Smooth muscle cell (in vitro differentiated cells): ENCODE measurements around the gene APOL5. TPM values are rescaled to one million over a fixed set of nuclear protein-coding genes. Genes with fewer than 3 reads are reported as not detected.

Experiments used
- DNase-seq: peaks from one replicate; lab custom pipeline; 2025; ENCODE audit not compliant: unreplicated experiment; lab: John Stamatoyannopoulos, UW
- H2AFZ ChIP-seq: fragments of 200-600 bp; sonication (generic); 2 replicates; pipeline ENCODE4 v1.6.0; 2016; ENCODE audit warnings: antibody characterized with exemption, low read depth, mild to moderate bottlenecking
- H3F3A ChIP-seq: fragments of 200-600 bp; sonication (generic); 2 replicates; pipeline ENCODE4 v1.6.0; 2017; ENCODE audit warnings: antibody characterized with exemption, low read depth
- H3K27ac ChIP-seq: fragments of 200-600 bp; sonication (generic); 2 replicates; pipeline ENCODE4 v1.5.1; 2016; ENCODE audit warnings: low read depth, mild to moderate bottlenecking
- H3K27me3 ChIP-seq: fragments of 200-600 bp; sonication (generic); 2 replicates; pipeline ENCODE4 v1.6.1; 2016; ENCODE audit warnings: low read depth, mild to moderate bottlenecking
- H3K36me3 ChIP-seq: fragments of 200-600 bp; sonication (generic); 2 replicates; pipeline ENCODE4 v1.5.1; 2016; ENCODE audit warnings: low read depth
- H3K4me1 ChIP-seq: fragments of 200-600 bp; sonication (generic); 2 replicates; pipeline ENCODE4 v1.5.1; 2016; ENCODE audit warnings: low read depth
- H3K4me2 ChIP-seq: fragments of 200-600 bp; sonication (generic); 2 replicates; pipeline ENCODE4 v1.6.0; 2016; ENCODE audit warnings: mild to moderate bottlenecking
- H3K4me3 ChIP-seq: fragments of 200-600 bp; sonication (generic); 2 replicates; pipeline ENCODE4 v1.5.1; 2016; ENCODE audit warnings: mild to moderate bottlenecking
- H3K79me2 ChIP-seq: fragments of 200-600 bp; sonication (generic); 2 replicates; pipeline ENCODE4 v1.6.0; 2016; ENCODE audit warnings: low read depth, mild to moderate bottlenecking
- H3K9ac ChIP-seq: fragments of 200-600 bp; sonication (generic); 2 replicates; pipeline ENCODE4 v1.6.0; 2016; ENCODE audit warnings: low read depth
- H3K9me3 ChIP-seq: fragments of 200-600 bp; sonication (generic); replicated peaks from 2 replicates; pipeline ENCODE4 v1.5.1; 2016; ENCODE audit warnings: low read depth
- H4K20me1 ChIP-seq: fragments of 200-600 bp; sonication (generic); 2 replicates; pipeline ENCODE4 v1.6.0; 2016; ENCODE audit warnings: low read depth
- CTCF ChIP-seq: fragments of 200-600 bp; sonication (generic); IDR thresholded peaks from 2 replicates; pipeline ENCODE4 v1.5.1; 2017; ENCODE audit warnings: borderline replicate concordance, mild to moderate bottlenecking, antibody characterized with exemption; ENCODE audit not compliant: insufficient read depth, poor library complexity, severe bottlenecking
- WGBS: methylation state at CpG from one replicate; pipeline ENCODE4 v1.1.7; 2016; ENCODE audit warnings: low lambda C conversion rate; 5-methylcytosine and 5-hydroxymethylcytosine counted together
- polyA plus RNA-seq: library from polyadenylated mRNA; unstranded; fragments of >200 nt; fragmentation: Nextera tagmentation; extraction: Ambion mirVana; gene quantifications from 2 replicates; pipeline ENCODE4 v1.2.1, GENCODE V29; 2016
- total RNA-seq: library from RNA; depleted of rRNA; stranded (reverse); fragments of >200 nt; gene quantifications from 2 replicates; pipeline ENCODE4 v1.2.3, GENCODE V29; 2014

Gene APOL5
- total and polyA plus RNA-seq, 2 experiments from 2014 or later = not detected

GRCh38 chr22:35758394-35758793 is 40.7 kb downstream of the APOL5 start:
- peaks cover 7% of the 10 kb centered on the region for H3K79me2 ChIP-seq
- H3K9ac ChIP-seq = no peak overlapping the region
- no peaks in the 10 kb centered on the region for H3K27me3 ChIP-seq
- WGBS = 95% methylated on average over 1 of the region's 1 CpG
- H3K4me3 ChIP-seq = no peak overlapping the region
- H3K4me1 ChIP-seq = peaks cover 2% of the 10 kb centered on the region
- no peaks in the 10 kb centered on the region for H3K9me3 ChIP-seq
- H3K27ac ChIP-seq = no peak overlapping the region
- DNase-seq = no peak
- peaks cover 16% of the 10 kb centered on the region for H4K20me1 ChIP-seq
- TF ChIP-seq CTCF = no peak
- no peak overlapping the region for H3K4me2 ChIP-seq
- no peak overlapping the region for H2AFZ ChIP-seq
- H3F3A ChIP-seq = no peaks in the 10 kb centered on the region
- peaks cover 18% of the 10 kb centered on the region for H3K36me3 ChIP-seq

DNA sequence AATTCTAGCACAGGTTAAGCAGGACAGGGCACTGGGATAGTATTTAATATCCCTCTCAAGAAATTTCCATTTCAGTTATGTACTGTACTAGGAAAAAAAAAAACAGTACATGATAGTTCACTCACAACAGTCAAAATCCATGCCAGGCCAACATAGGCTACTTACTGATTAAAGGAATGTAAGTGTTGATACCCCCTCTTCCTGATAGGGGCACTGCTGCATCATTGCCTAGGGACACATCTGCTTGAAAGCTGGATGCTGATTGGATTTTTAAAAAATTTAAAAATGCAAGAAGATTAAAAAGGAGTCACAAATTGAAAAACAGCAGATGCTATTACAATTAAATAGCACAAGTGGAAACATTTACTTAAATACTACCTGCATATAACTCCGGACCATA is 43.4 kb downstream of the APOL5 start:
- TF ChIP-seq CTCF = peak; percentile 16
- Histone ChIP-seq H3K4me1 (peaks cover 3% of the 10 kb centered on the region), H3K9me3 (no peaks in the 10 kb centered on the region), H3K4me2 (no peak overlapping the region), H3F3A (no peaks in the 10 kb centered on the region), H3K4me3 (no peak overlapping the region), H2AFZ (no peak overlapping the region), H3K27me3 (no peaks in the 10 kb centered on the region), H3K27ac (no peak overlapping the region), H4K20me1 (peaks cover 16% of the 10 kb centered on the region), H3K9ac (no peak overlapping the region), H3K79me2 (peaks cover 18% of the 10 kb centered on the region), H3K36me3 (peaks cover 18% of the 10 kb centered on the region)
- DNase-seq = no peak
- WGBS = 100% methylated on average over 1 of the region's 1 CpG

GRCh38 chr22:35766654-35767580 is 49.2 kb downstream of the APOL5 start:
- Histone ChIP-seq H3K4me3 (no peak overlapping the region), H3K27ac (peak overlapping the region; percentile 37), H3K36me3 (no peaks in the 10 kb centered on the region), H3K27me3 (no peaks in the 10 kb centered on the region), H3K9me3 (no peaks in the 10 kb centered on the region), H3F3A (no peaks in the 10 kb centered on the region), H3K4me1 (peaks cover 19% of the 10 kb centered on the region), H3K4me2 (no peak overlapping the region), H2AFZ (no peak overlapping the region), H3K9ac (no peak overlapping the region), H3K79me2 (peaks cover 39% of the 10 kb centered on the region), H4K20me1 (peaks cover 25% of the 10 kb centered on the region)
- WGBS = 79% methylated on average over 10 of the region's 10 CpGs
- no peak for DNase-seq
- no peak for TF ChIP-seq CTCF
